Activated gamma-delta T cell treated with Interleukin-2 at 50 U/mL for 16 hours (primary cell): ENCODE data around the gene EOGT.

Source experiments
- DNase-seq: peaks from one replicate; pipeline ENCODE4 v3.0.0-alpha.2; 2020

Gene EOGT

DNA sequence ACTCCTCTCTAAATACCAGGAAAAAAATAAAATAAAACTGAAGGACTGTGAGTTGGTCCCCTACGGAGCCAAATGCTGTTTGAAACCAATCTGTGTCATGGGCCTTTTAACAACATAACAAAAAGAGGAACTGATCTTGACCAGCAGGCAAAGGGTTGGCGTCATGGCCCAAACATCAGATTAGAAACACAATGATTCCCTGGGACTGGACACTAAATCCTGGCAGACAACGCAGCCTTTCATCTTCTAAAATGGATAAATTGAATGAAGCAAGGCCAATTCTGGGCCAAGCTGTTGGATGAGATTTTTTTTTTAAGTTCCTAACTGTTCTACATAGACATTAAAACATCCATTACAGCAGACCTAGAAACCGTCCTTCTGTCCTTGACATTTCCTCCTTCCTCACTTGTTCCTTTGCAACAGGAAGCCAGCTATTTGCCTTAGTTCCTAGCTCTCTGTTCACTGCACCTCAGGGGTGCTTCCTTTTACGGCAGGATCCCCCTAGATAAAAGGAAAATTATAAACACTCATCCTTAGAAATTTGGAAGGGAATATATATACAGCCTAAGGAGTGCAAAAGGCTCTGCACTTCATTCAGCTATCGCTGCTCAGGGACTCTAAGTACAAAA, 59.6 kb downstream of the EOGT start:
- DNase-seq = no peak

DNA sequence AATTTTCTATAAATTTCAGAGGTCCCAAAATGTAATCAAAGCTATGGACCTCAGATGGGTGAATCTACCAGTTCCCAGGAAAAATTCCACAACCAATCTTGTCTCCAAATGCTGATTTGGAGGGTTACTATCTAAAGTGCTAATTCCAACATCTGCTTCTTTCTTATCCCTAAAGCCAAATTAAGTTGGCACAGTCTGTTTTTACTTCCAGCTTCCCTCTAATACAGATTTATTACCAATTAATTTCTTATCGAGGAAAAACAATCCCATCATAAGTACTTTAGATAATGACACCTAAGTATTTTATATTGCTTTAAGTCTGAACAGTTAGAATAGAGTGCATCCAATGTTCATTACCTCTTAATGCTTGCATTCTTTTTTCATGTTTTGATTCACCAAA, 68.3 kb downstream of the EOGT start:
- no peak for DNase-seq

- DNase-seq = no peak
Measured at GRCh38 chr3:68943753-68944500, 69.6 kb downstream of the EOGT start.

DNA sequence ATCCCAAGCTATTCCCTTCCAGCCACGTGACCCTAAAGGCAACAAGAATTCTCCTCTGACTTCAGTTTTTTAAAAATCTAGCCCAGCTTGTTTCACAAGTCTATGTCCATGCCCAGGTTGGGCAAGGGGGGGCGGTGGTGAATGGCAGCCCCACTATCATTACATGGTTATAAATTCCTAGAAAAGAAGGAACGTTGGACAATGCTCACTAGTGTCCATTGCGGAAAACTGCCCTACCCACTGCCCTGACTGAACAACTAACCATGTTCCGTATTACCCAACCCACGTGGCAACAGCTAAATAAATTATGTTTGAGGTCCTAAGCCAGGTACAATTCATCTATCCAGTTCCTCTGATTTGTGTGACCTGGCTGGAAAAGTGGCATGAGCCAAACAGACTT, 72.4 kb downstream of the EOGT start:
- DNase-seq = no peak

DNA sequence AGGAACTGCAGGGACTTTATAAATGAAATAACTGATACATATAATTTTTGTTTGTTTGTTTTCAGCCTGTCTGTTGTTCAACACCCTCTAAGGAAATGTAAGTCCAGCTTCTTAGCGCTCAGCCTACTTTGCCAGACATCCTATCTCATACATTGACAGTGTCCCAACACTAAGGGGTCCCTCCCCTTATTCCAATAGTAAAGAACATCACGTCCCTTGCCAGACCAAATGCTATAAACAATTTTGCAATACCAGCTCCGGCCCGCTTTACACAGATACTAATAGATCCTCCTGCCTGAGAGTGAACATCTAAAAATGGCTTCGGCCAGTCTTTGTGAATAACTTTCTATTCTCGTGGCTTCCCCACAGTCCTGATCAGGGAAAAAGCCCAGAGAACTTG, 76.6 kb downstream of the EOGT start:
- DNase-seq = no peak

GRCh38 chr3:68935778-68936177, 77.7 kb downstream of the EOGT start:
- no peak for DNase-seq

DNA sequence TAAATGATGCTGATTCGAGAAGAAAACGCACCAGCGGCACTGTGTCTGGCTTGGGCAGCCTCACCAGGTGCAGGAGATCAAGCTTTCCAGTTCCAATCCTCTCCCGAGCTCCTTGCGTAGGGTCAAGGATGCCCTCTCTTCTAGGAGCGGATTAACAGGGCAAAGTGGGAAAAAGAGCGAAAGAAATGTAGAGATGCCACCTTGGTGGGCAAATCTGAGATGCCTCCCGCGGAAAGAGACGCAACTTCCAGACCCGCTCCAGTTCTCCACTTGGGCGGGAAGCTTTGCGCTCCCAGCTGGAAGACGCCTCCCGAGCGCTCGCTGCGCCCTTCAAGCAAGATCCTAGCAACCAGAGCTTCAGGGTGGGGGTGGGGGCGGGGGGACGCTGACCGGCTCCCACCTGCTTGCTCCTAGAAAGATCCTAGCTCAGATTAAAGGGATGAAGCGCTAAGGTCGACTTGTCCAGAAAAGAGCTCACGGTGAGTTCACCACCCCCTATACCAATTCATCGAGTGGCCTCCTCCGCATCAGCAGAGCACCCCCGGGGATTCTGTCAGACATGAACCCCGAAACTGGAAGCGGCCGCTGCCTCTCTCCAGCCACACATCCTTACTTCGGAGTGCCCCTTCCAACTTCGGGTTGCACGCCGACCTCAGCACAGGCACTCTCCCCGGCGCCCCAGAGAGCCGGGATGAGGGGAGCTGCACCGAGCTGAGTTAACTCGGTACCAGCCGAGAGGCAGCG, 81.9 kb downstream of the EOGT start:
- DNase-seq = no peak
